ENCODE data around the gene NPY1R.

- TF ChIP-seq CTCF (IDR thresholded peaks at IDR 0.05) (no peak), POLR2AphosphoS5 (IDR thresholded peaks at IDR 0.05; ENCODE audit: insufficient read depth in 1 of 2, low read depth in 1 of 2) (no peak)
Observed at GRCh38 chr4:163378661-163379060, 46.3 kb upstream of the NPY1R start.

Data from vagina (tissue), 2 donors.